GM21717 (cell line): ENCODE results near the gene PPP2R1B.

Experiments used
- ATAC-seq: cut with Tn5 transposase; IDR thresholded peaks from one replicate; pipeline ENCODE4 v1.9.1; 2021; ENCODE audit warnings: mild to moderate bottlenecking, moderate library complexity; ENCODE audit not compliant: unreplicated experiment

PPP2R1B gene

GRCh38 chr11:111749646-111750045 is 16.5 kb downstream of the PPP2R1B start:
- no peak for ATAC-seq

DNA sequence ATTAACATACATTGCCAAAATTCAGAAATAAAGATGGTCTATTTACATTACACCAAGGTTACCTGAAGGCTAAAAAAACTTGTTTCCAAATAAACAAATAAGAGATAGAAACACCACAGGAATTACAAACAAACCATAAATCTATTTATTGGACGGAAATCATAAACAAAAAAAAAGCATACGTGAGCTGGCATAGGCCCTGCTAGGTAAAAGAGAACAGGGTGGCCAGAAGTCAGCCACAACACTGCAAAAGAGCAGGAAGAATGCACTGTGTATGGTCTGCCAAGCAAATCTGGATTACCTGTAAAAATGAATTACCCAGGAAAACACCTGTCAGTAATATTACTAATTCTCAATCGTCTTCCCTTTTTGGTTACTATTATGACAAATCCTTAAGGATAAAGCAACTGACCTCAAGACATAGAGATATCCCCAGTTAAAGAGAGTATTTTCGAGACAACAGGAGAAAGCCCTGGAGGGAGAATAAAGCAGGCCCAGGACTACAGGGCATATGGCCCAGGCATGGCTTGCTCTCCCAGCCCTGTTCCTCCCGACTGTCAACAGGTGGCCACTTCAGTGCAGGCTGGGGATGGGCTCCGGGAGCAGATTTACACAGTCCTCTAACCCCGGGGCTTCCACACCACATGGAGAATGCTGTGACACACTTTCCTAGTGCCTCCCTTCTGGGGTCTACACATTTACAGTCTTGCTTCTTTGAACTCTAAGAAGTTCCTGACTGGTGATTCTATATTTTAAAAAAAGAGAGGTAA is 18.0 kb downstream of the PPP2R1B start:
- ATAC-seq, result no peak

GRCh38 chr11:111745719-111746504 is 20.3 kb downstream of the PPP2R1B start:
- ATAC-seq, result no peak

- no peak for ATAC-seq
Observed at GRCh38 chr11:111743700-111744099, 22.5 kb downstream of the PPP2R1B start.

DNA sequence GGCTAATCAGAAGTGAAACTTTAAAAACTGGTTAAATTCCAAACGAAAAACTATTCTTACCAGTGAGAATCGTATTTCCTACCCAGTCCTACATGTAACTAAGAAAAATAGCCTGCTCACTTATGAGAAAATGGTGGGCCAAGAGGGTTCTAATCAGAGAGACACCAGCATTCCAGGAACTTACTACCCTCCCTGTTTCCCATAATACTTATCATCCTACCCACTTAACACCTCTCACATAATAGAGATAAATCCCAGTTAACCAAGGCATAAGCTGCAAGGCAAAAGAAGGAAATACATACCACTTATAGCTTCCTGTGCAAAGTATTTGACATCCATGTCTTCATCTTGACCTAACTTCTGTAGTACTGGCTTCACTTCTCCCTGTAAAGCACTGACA is 24.4 kb downstream of the PPP2R1B start:
- no peak for ATAC-seq

GRCh38 chr11:111739299-111739698 is 26.9 kb downstream of the PPP2R1B start:
- no peak for ATAC-seq

DNA sequence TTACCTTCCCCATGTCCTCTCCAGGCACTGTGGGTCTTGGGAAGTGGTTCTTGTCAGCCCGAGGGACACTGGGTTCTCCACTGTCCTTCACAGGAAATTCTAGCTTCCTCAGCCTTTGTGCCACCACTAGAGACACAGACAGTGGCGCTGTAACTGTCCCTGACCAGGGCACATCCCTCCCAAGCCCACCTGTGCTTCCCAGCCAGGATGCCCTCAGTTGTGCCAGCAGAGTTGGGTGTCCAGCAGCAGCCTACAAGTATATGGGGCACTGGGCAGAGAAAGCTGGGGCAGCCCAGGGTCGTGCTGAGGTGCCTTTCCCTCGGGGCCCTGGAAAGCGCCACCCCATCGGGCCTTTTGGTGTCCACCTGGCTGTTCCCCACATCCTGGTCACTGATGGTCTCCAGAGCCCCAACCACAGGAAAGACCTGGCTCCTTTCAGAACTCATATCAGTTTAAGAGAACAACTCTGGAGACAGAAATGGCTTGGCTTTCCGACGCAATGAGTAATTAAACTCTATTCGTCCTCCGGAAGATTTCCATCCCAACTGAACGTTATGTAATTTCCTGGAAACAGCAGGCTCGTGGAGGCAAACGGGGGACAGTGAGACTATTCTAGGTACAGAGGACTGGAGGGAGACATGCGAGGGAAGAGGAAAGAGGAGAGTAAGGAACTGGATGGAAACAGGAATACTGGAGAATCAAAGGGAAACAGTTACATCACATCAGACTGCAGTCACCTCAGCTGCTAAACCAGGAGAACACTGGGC is 28.6 kb downstream of the PPP2R1B start:
- no peak for ATAC-seq

GRCh38 chr11:111736621-111737443 is 29.4 kb downstream of the PPP2R1B start:
- ATAC-seq, result no peak

GRCh38 chr11:111736181-111736590 is 30.0 kb downstream of the PPP2R1B start:
- no peak for ATAC-seq

DNA sequence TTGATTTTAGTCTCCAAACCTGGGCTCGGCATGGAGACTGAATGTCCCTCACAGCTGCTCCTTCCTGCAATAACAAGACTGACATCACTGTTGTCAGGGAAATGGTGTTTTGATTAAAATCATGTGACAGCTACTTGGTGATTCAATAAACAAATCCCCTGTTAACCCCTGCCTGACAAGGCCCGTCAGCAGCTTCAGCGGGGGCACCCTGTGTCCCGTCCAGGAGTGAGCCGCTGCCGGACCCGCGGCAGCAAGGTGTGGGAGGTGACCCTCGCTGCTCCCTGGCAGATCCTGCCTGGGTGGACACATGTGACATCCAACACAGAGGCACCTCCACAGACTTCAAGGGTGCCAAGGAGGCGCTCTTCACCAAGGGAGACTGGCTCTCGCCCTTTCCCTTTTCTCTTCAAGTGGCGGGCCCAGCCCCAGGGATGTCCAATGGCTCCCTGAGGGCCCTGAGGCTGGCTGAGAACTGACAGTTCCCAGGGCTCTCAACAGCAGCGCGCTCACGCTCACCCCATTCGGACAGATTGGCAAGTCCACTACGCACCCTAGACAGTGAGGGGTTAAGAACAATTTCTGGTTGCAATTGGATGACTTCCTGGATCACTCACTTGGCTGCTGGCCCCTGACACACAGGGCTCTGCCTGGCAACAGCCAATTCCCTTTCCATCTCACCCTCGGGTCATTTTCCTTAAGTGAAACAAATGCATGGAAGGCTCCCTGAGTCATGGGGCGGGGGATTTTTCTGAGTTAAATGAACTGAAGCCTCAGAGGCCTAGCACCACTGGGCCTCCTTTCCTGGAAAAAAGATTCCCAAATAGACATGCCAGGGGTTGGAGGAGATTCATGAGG is 30.7 kb downstream of the PPP2R1B start:
- no peak for ATAC-seq

DNA sequence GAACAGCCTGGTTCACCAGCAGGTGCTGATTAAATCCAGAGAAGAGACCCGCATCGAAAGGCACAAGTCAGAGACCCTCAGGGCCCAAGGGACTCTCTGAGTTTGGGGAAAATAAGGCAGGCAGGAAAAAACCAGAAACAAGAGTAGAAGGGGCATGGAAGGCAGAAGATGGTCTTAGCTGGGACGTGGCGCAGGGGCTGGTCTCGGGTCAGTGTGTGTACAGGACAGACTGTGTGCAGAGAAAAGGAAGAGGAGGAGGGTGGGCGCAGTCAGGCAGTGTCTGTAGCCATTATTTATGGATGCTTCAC is 31.3 kb downstream of the PPP2R1B start:
- no peak for ATAC-seq

- ATAC-seq, result no peak
Observed at GRCh38 chr11:111734101-111734953, 31.9 kb downstream of the PPP2R1B start.

GRCh38 chr11:111733611-111734088 is 32.5 kb downstream of the PPP2R1B start:
- ATAC-seq, result no peak

DNA sequence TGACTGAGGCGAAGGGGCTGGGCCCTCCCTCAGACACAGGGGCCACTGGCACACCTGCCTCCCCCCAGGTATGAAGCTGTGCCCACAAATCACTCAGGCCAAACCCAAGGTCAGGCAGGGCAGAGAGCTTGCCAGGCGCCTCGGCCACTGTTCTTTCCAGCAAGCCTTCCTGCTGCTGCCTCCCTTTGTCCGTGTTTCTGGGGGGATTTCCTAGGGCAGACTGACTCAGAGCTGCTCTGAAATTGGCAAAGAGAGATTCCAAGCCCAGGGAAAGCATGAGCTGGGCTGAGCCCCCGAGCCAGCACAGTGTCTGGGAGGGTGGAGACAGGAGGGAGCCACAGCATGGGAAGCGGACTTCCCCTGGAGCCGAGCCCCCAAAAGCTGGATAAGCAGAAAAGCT is 33.2 kb downstream of the PPP2R1B start:
- ATAC-seq, result no peak

DNA sequence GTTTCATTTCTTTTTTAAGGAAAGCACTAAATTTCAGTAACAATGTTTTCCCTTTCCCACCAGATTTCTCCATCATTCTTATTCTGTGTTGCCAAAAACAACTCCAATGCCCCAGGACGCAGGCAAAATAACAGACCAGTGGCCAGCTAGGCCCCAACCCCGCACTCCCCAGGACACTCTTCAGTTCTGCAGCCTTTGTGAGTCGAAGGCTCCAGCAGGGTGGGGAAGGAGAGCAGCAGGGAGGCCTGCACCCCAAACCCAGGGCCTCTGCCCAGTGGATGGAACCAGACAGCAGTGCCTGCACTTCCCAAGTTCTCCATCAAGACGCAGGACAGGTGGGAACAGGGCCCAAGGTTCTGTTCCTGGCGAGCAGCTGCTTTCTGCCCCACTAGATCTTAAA is 34.4 kb downstream of the PPP2R1B start:
- ATAC-seq, result no peak

DNA sequence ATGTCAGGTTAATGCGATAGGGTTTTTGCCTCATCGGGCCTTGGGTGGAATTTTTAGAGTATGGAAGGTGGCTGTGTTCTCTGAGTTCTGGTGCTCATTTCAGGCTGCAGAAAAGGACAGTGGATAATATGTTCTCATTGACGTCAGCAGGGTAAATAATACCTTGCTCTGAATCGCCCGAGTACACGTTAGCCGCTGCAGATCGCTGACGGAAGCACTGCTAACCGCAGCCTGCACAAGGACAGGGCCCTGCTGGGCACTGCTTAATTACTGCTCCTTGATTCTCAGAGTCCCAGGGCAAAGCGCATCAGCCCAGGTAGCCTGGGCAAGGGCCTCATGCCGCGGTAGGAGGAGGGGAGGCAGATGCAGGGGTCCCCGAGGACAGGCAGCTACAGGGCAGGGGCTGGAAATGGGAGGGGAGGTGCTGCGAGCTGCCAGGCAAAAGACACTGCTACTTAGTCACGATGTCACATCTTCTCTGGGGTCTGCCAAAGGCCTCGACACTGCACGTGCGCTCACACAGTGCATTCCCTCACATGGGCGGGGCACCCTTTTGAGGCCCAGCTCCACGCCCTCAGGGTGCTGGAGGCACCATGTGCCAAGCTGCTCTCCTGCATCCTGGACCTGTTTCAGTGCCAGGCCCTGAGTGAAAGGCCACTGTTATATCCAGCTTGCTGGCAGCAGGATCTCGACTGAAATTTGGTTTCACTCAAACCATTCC is 35.2 kb downstream of the PPP2R1B start:
- no peak for ATAC-seq

DNA sequence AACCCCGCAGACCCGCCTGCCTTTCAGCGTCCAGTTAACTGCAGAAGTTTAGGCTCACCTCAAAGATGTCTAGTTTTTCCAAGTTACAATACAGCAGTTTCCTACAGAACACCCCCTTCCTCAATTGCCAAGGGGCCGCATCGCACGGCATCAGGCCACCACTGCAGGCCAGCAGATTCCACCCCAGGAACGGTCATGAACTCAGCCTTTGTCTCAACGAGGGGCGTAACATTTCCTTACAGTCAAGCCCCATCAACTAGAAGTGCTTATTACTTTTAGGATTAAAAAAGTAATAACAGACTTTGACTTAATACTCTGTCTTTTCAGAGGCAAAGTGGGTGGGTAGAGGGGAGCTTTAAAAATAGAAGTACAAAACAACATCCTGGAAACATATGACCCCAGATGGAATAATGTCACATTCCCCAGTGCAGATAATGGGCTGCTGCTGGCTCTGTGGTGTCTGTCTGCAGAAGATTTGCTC is 36.3 kb downstream of the PPP2R1B start:
- no peak for ATAC-seq
